B cell (primary cell): ENCODE measurements around the gene DUSP15. TPM values are rescaled to one million over a fixed set of nuclear protein-coding genes. Genes with fewer than 3 reads are reported as not detected.

Source experiments
- ATAC-seq: fragments of 200-7000 bp; cut with Tn5 transposase; one replicate; pipeline ENCODE4 v1.10.0; 2021; ENCODE audit warnings: low read depth, mild to moderate bottlenecking, moderate number of reproducible peaks, moderate library complexity
- CTCF ChIA-PET: fragments of 350-600 bp; sonication (Branson Sonifier 250); formaldehyde crosslinking; loops from one replicate; lab custom pipeline; 2021; ENCODE audit warnings: antibody characterized with exemption, inconsistent platforms; lab: Charles Lee
- POLR2A ChIA-PET: fragments of 350-600 bp; sonication (Branson Sonifier 250); formaldehyde crosslinking; loops from one replicate; lab custom pipeline; 2021; ENCODE audit warnings: antibody characterized with exemption; lab: Charles Lee
- DNase-seq: peaks from one replicate; pipeline ENCODE4 v3.0.0; 2013
- H2AFZ ChIP-seq: 2 replicates; pipeline ENCODE4 v1.6.1; 2012; ENCODE audit warnings: mild to moderate bottlenecking, low read depth, low read length; ENCODE audit not compliant: insufficient read depth, poor library complexity, severe bottlenecking
- H3K27ac ChIP-seq, 2 donors: 1 replicate in 1 of 2; 2 replicates in 1 of 2; pipeline ENCODE4 v1.5.1; 2012 to 2013; ENCODE audit warnings: low read length in 2 of 2, mild to moderate bottlenecking in 2 of 2, moderate library complexity in 1 of 2
- H3K27me3 ChIP-seq, 4 experiments: fragments of 200-600 bp in 1 of 4; sonication (generic) in 1 of 4; replicated peaks in 1 of 4; 1 replicate in 2 of 4; 2 replicates in 2 of 4; pipeline versions ENCODE4 v1.6.1 to v1.7.0; 2013 to 2016; ENCODE audit warnings: low read length in 3 of 4, mild to moderate bottlenecking in 2 of 4, mixed read lengths in 1 of 4, moderate library complexity in 1 of 4; ENCODE audit not compliant: insufficient read depth in 4 of 4, control insufficient read depth in 3 of 4; ENCODE audit errors: control extremely low read depth in 1 of 4
- H3K36me3 ChIP-seq, 2 experiments: replicated peaks in 1 of 2; 1 replicate in 1 of 2; 2 replicates in 1 of 2; pipeline versions ENCODE4 v1.6.1 to v1.7.1; 2013; ENCODE audit warnings: low read length in 1 of 2; ENCODE audit not compliant: insufficient read depth in 2 of 2, control insufficient read depth in 1 of 2; ENCODE audit errors: control extremely low read depth in 1 of 2, extremely low read depth in 1 of 2
- H3K4me1 ChIP-seq, 2 donors: fragments of 200-600 bp in 1 of 2; sonication (generic) in 1 of 2; 1 replicate in 1 of 2; 2 replicates in 1 of 2; pipeline versions ENCODE4 v1.5.1 to v1.6.1; 2013 to 2017; ENCODE audit warnings: low read length in 2 of 2; ENCODE audit not compliant: control insufficient read depth in 2 of 2, insufficient read depth in 2 of 2
- H3K4me2 ChIP-seq: replicated peaks from 2 replicates; pipeline ENCODE3; 2012; ENCODE audit warnings: mild to moderate bottlenecking, low read depth, low read length; ENCODE audit not compliant: poor library complexity, severe bottlenecking
- H3K4me3 ChIP-seq, 5 experiments: fragments of 200-600 bp in 1 of 5; sonication (generic) in 1 of 5; 1 replicate in 3 of 5; 2 replicates in 2 of 5; pipeline versions ENCODE4 v1.5.1 to v1.7.0; 2011 to 2016; ENCODE audit warnings: low read length in 4 of 5, mild to moderate bottlenecking in 4 of 5, low read depth in 2 of 5, control low read depth in 1 of 5, moderate library complexity in 1 of 5; ENCODE audit not compliant: insufficient read depth in 1 of 5; ENCODE audit errors: control extremely low read depth in 1 of 5, extremely low read depth in 1 of 5
- H3K79me2 ChIP-seq: fragments of 200-600 bp; sonication (generic); one replicate; pipeline ENCODE4 v1.6.0; 2016; ENCODE audit warnings: low read length; ENCODE audit not compliant: control insufficient read depth, insufficient read depth
- H3K9ac ChIP-seq: fragments of 200-600 bp; sonication (generic); 2 replicates; pipeline ENCODE4 v1.6.1; 2017; ENCODE audit warnings: mild to moderate bottlenecking, low read length, moderate library complexity
- H3K9me3 ChIP-seq, 3 donors: one replicate each; pipeline versions ENCODE4 v1.6.1 to v1.7.1; 2013; ENCODE audit warnings: low read length in 2 of 3; ENCODE audit not compliant: control insufficient read depth in 2 of 3, insufficient read depth in 1 of 3; ENCODE audit errors: control extremely low read depth in 1 of 3
- H4K20me1 ChIP-seq: 2 replicates; pipeline ENCODE4 v1.6.0; 2012; ENCODE audit warnings: mild to moderate bottlenecking, low read length; ENCODE audit not compliant: insufficient read depth, control insufficient read depth, poor library complexity, severe bottlenecking
- H3K27ac Mint-ChIP-seq: one replicate; pipeline ENCODE4 v1.8.0; 2021; ENCODE audit warnings: mixed read lengths
- H3K27me3 Mint-ChIP-seq: one replicate; pipeline ENCODE4 v1.8.0; 2021; ENCODE audit warnings: mixed read lengths
- H3K4me1 Mint-ChIP-seq: one replicate; pipeline ENCODE4 v1.8.0; 2021; ENCODE audit warnings: mixed read lengths
- H3K4me3 Mint-ChIP-seq: one replicate; pipeline ENCODE4 v1.8.0; 2021; ENCODE audit warnings: mixed read lengths
- H3K9me3 Mint-ChIP-seq: one replicate; pipeline ENCODE4 v1.8.0; 2022; ENCODE audit warnings: mixed read lengths; ENCODE audit not compliant: insufficient read depth
- CTCF ChIP-seq: fragments of 200-600 bp; IDR thresholded peaks from one replicate; pipeline ENCODE4 v1.8.0; 2022; ENCODE audit warnings: antibody characterized with exemption, mild to moderate bottlenecking
- EZH2 ChIP-seq: IDR thresholded peaks from 2 replicates; pipeline ENCODE4 v1.6.1; 2012; ENCODE audit warnings: borderline replicate concordance, low read depth, mild to moderate bottlenecking, moderate library complexity, low read length; ENCODE audit not compliant: insufficient read depth, poor library complexity, severe bottlenecking
- WGBS: methylation state at CpG from one replicate; pipeline ENCODE4 v1.1.5; 2013; ENCODE audit warnings: missing lambda C conversion rate; ENCODE audit not compliant: insufficient coverage; 5-methylcytosine and 5-hydroxymethylcytosine counted together
- intact Hi-C: fragments of 100-400 bp; cut with micrococcal nuclease; formaldehyde crosslinking; loops from one replicate; pipeline ENCODE4 v1.10.0; 2022
- polyA plus RNA-seq: library from polyadenylated mRNA; depleted of rRNA; stranded (reverse); fragments of >200 nt; gene quantifications from 2 replicates; pipeline ENCODE4 v1.2.3, GENCODE V29; 2012
- total RNA-seq, 2 donors: library from RNA; stranded (reverse); fragments of 120-200 nt in 1 of 2; gene quantifications; 1 replicate in 1 of 2; 2 replicates in 1 of 2; pipeline versions ENCODE4 v1.2.3 to v1.2.4, GENCODE V29; 2013 to 2022

Gene DUSP15
- total and polyA plus RNA-seq, 2 donors (not counting 1 experiment from before 2014, with no cell fraction given): 0.78 to 3.3 TPM

DNA sequence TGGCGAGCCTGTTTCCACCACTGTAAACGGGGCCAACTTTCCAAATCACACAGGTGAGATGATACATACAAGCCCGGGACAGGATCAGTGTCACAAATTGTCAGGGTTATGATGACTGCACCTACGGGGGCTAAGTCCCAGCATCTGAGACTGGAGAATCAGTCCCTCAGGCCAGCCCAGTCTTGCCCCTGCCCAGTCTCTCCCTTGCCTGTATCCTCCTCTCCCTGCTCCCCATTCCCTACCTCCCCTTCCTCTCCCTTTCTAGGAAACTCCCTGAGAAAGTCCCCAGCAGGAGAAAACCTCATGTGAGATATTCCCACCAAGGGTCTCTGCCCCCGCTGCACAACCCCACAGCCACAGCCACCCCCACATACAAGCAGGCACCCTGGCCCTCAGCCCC is 26.4 kb downstream of the DUSP15 start:
- Histone ChIP-seq H3K9ac (no peak overlapping the region), H3K4me3 (no peak overlapping the region), H4K20me1 (no peaks in the 10 kb centered on the region), H3K4me2 (no peak overlapping the region), H3K79me2 (no peaks in the 10 kb centered on the region), H2AFZ (no peak overlapping the region), H3K27ac (no peak overlapping the region), H3K36me3 (no peaks in the 10 kb centered on the region), H3K9me3 (no peaks in the 10 kb centered on the region), H3K27me3 (peaks cover 0 to under 1% (median 0%) of the 10 kb centered on the region in 4 experiments), H3K4me1 (peaks cover 0 to 6% of the 10 kb centered on the region in 2 donors)
- ChIA-PET POLR2A (no interaction called here), CTCF (interaction anchor here (1.3 kb wide), 1 partner anchor 75 kb away, joined by 3 read pairs; no protein-coding TSS in a partner anchor)
- no peak for ATAC-seq
- Mint-ChIP-seq H3K4me1 (peaks cover 8% of the 10 kb centered on the region), H3K27me3 (peaks cover 1% of the 10 kb centered on the region), H3K4me3 (no peak overlapping the region), H3K9me3 (no peaks in the 10 kb centered on the region), H3K27ac (no peak overlapping the region)
- DNase-seq: no peak
- intact Hi-C loops: no loop called here
- WGBS: 94% methylated on average over 5 of the region's 5 CpGs
- no peak for TF ChIP-seq CTCF
- no peak for TF ChIP-seq EZH2

DNA sequence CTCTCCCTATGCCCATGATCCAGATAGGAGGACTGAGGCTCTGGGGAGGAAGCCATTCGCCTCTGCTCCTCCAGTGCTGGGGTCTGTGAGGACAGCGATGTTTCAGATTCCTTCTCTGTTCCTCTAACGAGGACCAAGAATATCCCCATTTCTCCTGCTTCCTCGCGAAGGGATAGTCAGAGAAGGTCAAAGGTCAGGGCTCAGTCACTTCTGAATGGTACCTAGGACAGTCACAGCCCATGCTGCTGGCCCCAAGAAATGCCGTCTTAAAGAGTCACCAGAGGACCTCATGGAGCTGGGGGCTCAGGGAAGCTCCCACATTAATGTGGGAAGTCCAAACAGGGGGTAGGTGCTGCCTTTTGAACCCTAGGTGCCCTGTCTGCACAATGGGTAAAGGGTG is 27.0 kb downstream of the DUSP15 start:
- 92% methylated on average over 6 of the region's 6 CpGs for WGBS

More for the DNA sequence above, 27.0 kb downstream of the DUSP15 start:
- Histone ChIP-seq H3K4me3 (no peak overlapping the region), H3K4me1 (peaks cover 0 to 6% of the 10 kb centered on the region in 2 donors), H3K9me3 (no peaks in the 10 kb centered on the region), H3K4me2 (no peak overlapping the region), H3K36me3 (no peaks in the 10 kb centered on the region), H2AFZ (no peak overlapping the region), H3K27me3 (peaks cover 0 to 2% (median 0%) of the 10 kb centered on the region in 4 experiments), H3K9ac (no peak overlapping the region), H4K20me1 (no peaks in the 10 kb centered on the region), H3K27ac (no peak overlapping the region), H3K79me2 (no peaks in the 10 kb centered on the region)
- POLR2A ChIA-PET: no interaction called here
- DNase-seq (no peak), ATAC-seq (no peak)
- Mint-ChIP-seq H3K4me3 (no peak overlapping the region), H3K27ac (no peak overlapping the region), H3K9me3 (no peaks in the 10 kb centered on the region), H3K27me3 (no peaks in the 10 kb centered on the region), H3K4me1 (peaks cover 8% of the 10 kb centered on the region)
- CTCF ChIA-PET: no interaction called here
- intact Hi-C loops: no loop called here
- TF ChIP-seq CTCF: no peak
- TF ChIP-seq EZH2: no peak
